Calu3 (cell line): ENCODE data around the gene MGA. TPM values are rescaled to one million over a fixed set of nuclear protein-coding genes. Genes with fewer than 3 reads are reported as not detected.

Experiments used
- BruUV-seq: library from RNA; stranded (reverse); fragments of 400-500 nt; replicated peaks from 2 replicates; lab custom pipeline; 2021; lab: Mats Ljungman, UMichigan
- CTCF ChIA-PET: fragments of 300-600 bp; sonication (Branson Sonifier 250); formaldehyde crosslinking; loops from one replicate; lab custom pipeline; 2022; ENCODE audit warnings: antibody characterized with exemption; lab: Charles Lee
- DNase-seq: peaks from one replicate; pipeline ENCODE4 v3.0.0; 2022
- H3K27ac Mint-ChIP-seq: one replicate; pipeline ENCODE4 v1.8.0; 2022; ENCODE audit warnings: mixed read lengths; ENCODE audit not compliant: unreplicated experiment
- H3K27me3 Mint-ChIP-seq: one replicate; pipeline ENCODE4 v1.8.0; 2022; ENCODE audit warnings: mixed read lengths; ENCODE audit not compliant: unreplicated experiment
- H3K36me3 Mint-ChIP-seq: one replicate; pipeline ENCODE4 v1.8.0; 2022; ENCODE audit warnings: mild to moderate bottlenecking, moderate library complexity, mixed read lengths; ENCODE audit not compliant: insufficient read depth, unreplicated experiment
- H3K4me1 Mint-ChIP-seq: one replicate; pipeline ENCODE4 v1.8.0; 2022; ENCODE audit warnings: mild to moderate bottlenecking, low read depth, mixed read lengths; ENCODE audit not compliant: unreplicated experiment
- H3K4me3 Mint-ChIP-seq: one replicate; pipeline ENCODE4 v1.8.0; 2022; ENCODE audit warnings: mild to moderate bottlenecking, low read depth, moderate library complexity, mixed read lengths; ENCODE audit not compliant: unreplicated experiment
- H3K9me3 Mint-ChIP-seq: one replicate; pipeline ENCODE4 v1.8.0; 2022; ENCODE audit warnings: low read depth, mixed read lengths; ENCODE audit not compliant: unreplicated experiment
- CTCF ChIP-seq: fragments of 200-600 bp; IDR thresholded peaks from one replicate; pipeline ENCODE4 v1.8.0; 2022; ENCODE audit warnings: antibody characterized with exemption; ENCODE audit not compliant: unreplicated experiment
- intact Hi-C: fragments of 100-400 bp; cut with micrococcal nuclease; formaldehyde crosslinking; loops from one replicate; pipeline ENCODE4 v1.10.0; 2022; ENCODE audit not compliant: unreplicated experiment
- total RNA-seq: library from RNA; stranded (reverse); gene quantifications from 2 replicates; pipeline ENCODE4 v1.2.3, GENCODE V29; 2022

MGA gene
- total RNA-seq, 1 experiment from 2014 or later = 26.4 TPM

GRCh38 chr15:41812820-41813375 lies 152.7 kb downstream of the MGA start:
- TF ChIP-seq CTCF = no peak
- Mint-ChIP-seq H3K27ac (no peak overlapping the region), H3K36me3 (no peaks in the 10 kb centered on the region), H3K4me1 (no peaks in the 10 kb centered on the region), H3K9me3 (no peaks in the 10 kb centered on the region), H3K4me3 (no peak overlapping the region), H3K27me3 (no peaks in the 10 kb centered on the region)
- no TSS peak for BruUV-seq
- DNase-seq = no peak
- intact Hi-C loops = loop anchor here (5.0 to 10.0 kb wide), 2 partner anchors 92 to 211 kb away; no protein-coding TSS in a partner anchor
- CTCF ChIA-PET = interaction anchor here (0.8 kb wide), 1 partner anchor 39 kb away, joined by 4 read pairs; the partner anchor contains the start of gene MAPKBP1

- intact Hi-C loops = loop anchor here (5.0 to 10.0 kb wide), 2 partner anchors 91 to 211 kb away; no protein-coding TSS in a partner anchor
- no peak overlapping the region for H3K4me3 Mint-ChIP-seq
- H3K9me3 Mint-ChIP-seq = no peaks in the 10 kb centered on the region
- no peak for DNase-seq
- TF ChIP-seq CTCF = no peak
- H3K27ac Mint-ChIP-seq = no peak overlapping the region
- no TSS peak for BruUV-seq
- CTCF ChIA-PET = interaction anchor here (0.8 kb wide), 1 partner anchor 39 kb away, joined by 4 read pairs; the partner anchor contains the start of gene MAPKBP1
- no peaks in the 10 kb centered on the region for H3K4me1 Mint-ChIP-seq
- H3K27me3 Mint-ChIP-seq = no peaks in the 10 kb centered on the region
- no peaks in the 10 kb centered on the region for H3K36me3 Mint-ChIP-seq
These were observed 153.2 kb downstream of the MGA start for GRCh38 chr15:41813426-41813825.

- no peaks in the 10 kb centered on the region for H3K4me1 Mint-ChIP-seq
- no TSS peak for BruUV-seq
- no peaks in the 10 kb centered on the region for H3K36me3 Mint-ChIP-seq
- TF ChIP-seq CTCF = no peak
- CTCF ChIA-PET = no interaction called here
- H3K9me3 Mint-ChIP-seq = no peaks in the 10 kb centered on the region
- intact Hi-C loops = loop anchor here (5.0 to 10.0 kb wide), 2 partner anchors 90 to 212 kb away; no protein-coding TSS in a partner anchor
- DNase-seq = no peak
- no peak overlapping the region for H3K4me3 Mint-ChIP-seq
- no peaks in the 10 kb centered on the region for H3K27me3 Mint-ChIP-seq
- no peak overlapping the region for H3K27ac Mint-ChIP-seq
These were observed 154.3 kb downstream of the MGA start for GRCh38 chr15:41814534-41814933.

- CTCF ChIA-PET = no interaction called here
- BruUV-seq = no TSS peak
- no peak for TF ChIP-seq CTCF
- Mint-ChIP-seq H3K4me3 (no peak overlapping the region), H3K4me1 (no peaks in the 10 kb centered on the region), H3K27me3 (no peaks in the 10 kb centered on the region), H3K36me3 (no peaks in the 10 kb centered on the region), H3K27ac (no peak overlapping the region), H3K9me3 (no peaks in the 10 kb centered on the region)
- intact Hi-C loops = loop anchor here (10.0 kb wide), 1 partner anchor 88 kb away; no protein-coding TSS in a partner anchor
- DNase-seq = no peak
These were observed 156.6 kb downstream of the MGA start for GRCh38 chr15:41816788-41817187.
